Right cardiac atrium (tissue), 5 donors: ENCODE measurements around the gene FBXO42. TPM values are rescaled to one million over a fixed set of nuclear protein-coding genes. Genes with fewer than 3 reads are reported as not detected.

Experiments used
- ATAC-seq, 2 donors: fragments of 200-7000 bp; cut with Tn5 transposase; one replicate each; pipeline versions ENCODE4 v1.8.0 to v1.9.1; 2020; ENCODE audit warnings: moderate library complexity in 2 of 2, mild to moderate bottlenecking in 1 of 2
- DNase-seq, 3 donors: peaks; one replicate each; pipeline ENCODE4 v3.0.0-alpha.2; 2020
- H3K27ac ChIP-seq: one replicate; pipeline ENCODE4 v1.5.1; 2013; ENCODE audit warnings: mild to moderate bottlenecking, low read length, control low read depth, moderate library complexity
- H3K27me3 ChIP-seq: one replicate; pipeline ENCODE4 v1.6.1; 2013; ENCODE audit not compliant: control insufficient read depth, insufficient read depth
- H3K4me1 ChIP-seq: one replicate; pipeline ENCODE4 v1.6.1; 2013; ENCODE audit warnings: low read length; ENCODE audit not compliant: control insufficient read depth, insufficient read depth
- H3K4me3 ChIP-seq: one replicate; pipeline ENCODE4 v1.5.1; 2013; ENCODE audit warnings: low read length, control low read depth
- H3K9me3 ChIP-seq: one replicate; pipeline ENCODE4 v1.6.1; 2013; ENCODE audit warnings: low read length; ENCODE audit not compliant: control insufficient read depth
- WGBS: extraction: QIAGEN DNeasy Blood & Tissue Kit; methylation state at CpG from one replicate; pipeline ENCODE4 v1.1.7; 2013; 5-methylcytosine and 5-hydroxymethylcytosine counted together
- intact Hi-C, 4 donors: fragments of 100-400 bp; cut with DNase I; formaldehyde crosslinking; loops; one replicate each; pipeline versions ENCODE4 v1.11.0 to v1.14.0; 2022 to 2023
- polyA plus RNA-seq: library from polyadenylated mRNA; stranded (reverse); fragments of 200-250 nt; gene quantifications from one replicate; pipeline ENCODE4 v1.2.3, GENCODE V29; 2013
- total RNA-seq, 4 donors: library from RNA; stranded (reverse); fragmentation: NEBNext Ultra II Directional; extraction: Animal tissue kit (Norgen Biotek cat#: 25700); gene quantifications; one replicate each; pipeline ENCODE4 v1.2.1, GENCODE V29; 2021
- donor health status: healthy with polysubstance abuse.
- donor health status: DM: no; HTN: yes; CAD: no.
- donor health status: DM: no; HTN: no; CAD: no.
- donor health status: DM: no; HTN: yes; CAD: no; lungs with severe emphysema.
- donor health status: DM: yes; HTN: yes; CAD: no.

FBXO42 gene
- total and polyA plus RNA-seq, 5 donors = 15.7 to 18.1 (median 16.5) TPM

DNA sequence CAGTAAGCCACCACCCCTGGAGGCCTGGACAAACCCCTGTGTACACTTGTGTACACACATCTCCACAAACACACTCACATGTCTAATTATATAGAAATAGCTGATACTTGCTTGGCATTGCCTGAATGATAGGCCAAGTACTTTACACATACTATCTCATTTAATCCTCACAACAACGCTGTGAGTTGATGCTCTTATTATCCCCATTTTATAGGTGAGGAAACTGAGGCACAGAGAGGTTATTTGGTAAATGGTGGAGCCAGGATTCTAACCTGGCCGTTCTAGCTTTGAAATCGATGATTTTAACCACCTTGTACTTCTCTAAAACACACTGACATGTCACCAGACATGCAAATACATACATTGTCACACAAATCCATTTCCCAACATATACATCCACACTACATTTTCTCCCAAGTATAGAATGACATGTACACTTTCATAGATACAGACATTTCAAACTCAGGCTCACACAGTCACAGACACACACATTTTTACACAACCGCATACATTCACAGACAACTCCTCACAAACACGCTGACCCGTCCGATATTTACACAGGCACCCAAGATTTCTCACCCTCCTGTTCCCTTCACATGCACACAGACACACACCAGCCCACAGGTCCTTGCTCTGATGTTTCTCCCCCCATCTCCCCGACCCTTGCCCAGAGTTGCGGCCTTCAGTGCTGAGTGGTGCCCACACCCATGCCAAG lies 143.0 kb downstream of the FBXO42 start:
- WGBS = 83% methylated on average over 9 of the region's 9 CpGs
- DNase-seq (no peak), ATAC-seq (no peak)
- Histone ChIP-seq H3K4me1 (peaks cover 2% of the 10 kb centered on the region), H3K4me3 (no peak overlapping the region), H3K27me3 (no peaks in the 10 kb centered on the region), H3K9me3 (no peaks in the 10 kb centered on the region), H3K27ac (no peak overlapping the region)
- intact Hi-C loops = loop anchor here in 1 of 4 donors (5.0 kb wide), 1 partner anchor 153 kb away; no protein-coding TSS in a partner anchor

DNA sequence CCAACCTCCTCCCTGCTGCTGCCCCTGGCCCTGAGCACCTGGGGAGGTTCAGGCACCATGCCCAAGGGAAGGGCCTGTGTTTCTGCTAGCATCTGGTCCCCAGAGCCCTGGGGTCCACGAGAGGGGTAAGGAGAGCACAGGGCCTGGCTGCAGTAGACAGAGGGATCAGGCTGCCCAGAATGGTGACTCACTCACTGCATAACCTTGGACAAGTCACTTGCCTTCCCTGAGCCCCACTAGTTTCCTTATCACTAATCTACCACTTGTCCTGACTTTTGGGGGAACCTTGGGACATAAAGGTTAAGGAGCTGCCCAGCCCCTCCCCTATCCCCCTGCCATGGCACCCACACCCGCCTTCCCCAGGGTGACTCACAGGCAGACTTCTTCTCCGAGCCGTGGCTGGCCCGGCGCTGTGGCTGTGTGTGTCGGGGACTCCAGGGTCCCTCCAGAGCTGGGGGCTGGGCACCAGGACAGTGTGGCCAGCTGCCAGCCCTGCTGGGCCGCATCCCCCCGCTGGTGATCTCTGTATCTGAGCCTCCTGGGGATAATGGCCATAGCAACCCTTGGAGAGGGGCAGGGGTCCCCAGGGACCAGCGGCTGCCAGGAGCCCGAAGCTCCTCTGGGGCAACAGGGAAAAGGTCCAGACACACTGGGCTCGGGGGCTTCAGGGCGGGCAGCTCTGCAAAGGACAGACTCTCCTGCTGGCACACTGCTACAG lies 143.9 kb downstream of the FBXO42 start:
- peak in 2 of 3 donors; percentile 72 to 75 for DNase-seq
- Histone ChIP-seq H3K9me3 (no peaks in the 10 kb centered on the region), H3K27me3 (no peaks in the 10 kb centered on the region), H3K27ac (no peak overlapping the region), H3K4me1 (peaks cover 2% of the 10 kb centered on the region), H3K4me3 (no peak overlapping the region)
- 79% methylated on average over 13 of the region's 13 CpGs for WGBS
- intact Hi-C loops = loop anchor here in 1 of 4 donors (5.0 kb wide), 1 partner anchor 154 kb away; no protein-coding TSS in a partner anchor
- no peak for ATAC-seq

GRCh38 chr1:16207318-16208269 lies 144.7 kb downstream of the FBXO42 start:
- H3K4me3 ChIP-seq = peak overlapping the region; percentile 31
- no peaks in the 10 kb centered on the region for H3K9me3 ChIP-seq
- no peaks in the 10 kb centered on the region for H3K27me3 ChIP-seq
- H3K27ac ChIP-seq = peak overlapping the region; percentile 67
- intact Hi-C loops = loop anchor here in 1 of 4 donors (5.0 kb wide), 1 partner anchor 155 kb away; no protein-coding TSS in a partner anchor
- peaks cover 2% of the 10 kb centered on the region for H3K4me1 ChIP-seq
- DNase-seq = peak; percentile 57 to 72 (median 68)
- 52% methylated on average over 51 of the region's 51 CpGs for WGBS
- no peak for ATAC-seq

DNA sequence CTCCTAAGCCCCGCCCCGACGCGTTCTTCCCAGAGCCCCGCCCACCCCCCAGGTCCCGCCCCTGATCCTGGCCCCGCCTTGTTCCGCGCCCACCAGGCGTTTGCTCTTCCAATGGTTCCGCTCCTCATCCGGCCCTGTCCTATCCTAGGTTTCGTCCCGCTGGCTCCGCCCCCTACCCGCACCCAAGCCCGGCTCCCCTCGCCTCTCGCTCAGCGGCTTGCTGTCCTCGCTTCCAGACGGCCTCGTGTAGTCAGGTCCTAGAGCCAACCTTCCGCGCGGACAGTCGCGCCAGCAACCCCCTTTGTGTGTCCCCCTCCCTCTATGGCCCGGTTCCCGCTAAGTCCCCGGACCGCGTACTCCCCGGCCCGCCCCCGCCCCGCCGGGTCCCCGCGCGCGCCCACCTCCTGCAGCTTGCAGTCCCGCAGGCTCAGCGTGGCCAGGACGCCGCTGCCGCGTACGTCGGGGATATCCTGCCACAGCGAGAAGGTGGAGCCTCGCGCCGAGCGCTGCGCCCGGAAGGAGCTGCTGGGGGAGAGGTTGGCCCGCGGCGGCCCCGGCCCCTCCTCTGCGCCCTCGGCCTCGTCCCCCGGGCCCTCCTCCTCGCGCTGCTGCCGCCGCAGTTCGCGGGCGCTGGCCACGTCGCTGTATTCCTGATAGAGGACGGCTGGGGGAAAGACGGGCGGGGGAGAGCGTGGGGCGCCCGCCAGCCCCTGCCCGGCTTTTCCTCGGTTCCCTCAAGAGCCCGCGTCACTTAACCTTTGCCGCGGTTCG lies 145.5 kb downstream of the FBXO42 start:
- WGBS = under 1% methylated on average over 87 of the region's 87 CpGs
- Histone ChIP-seq H3K4me1 (peaks cover 2% of the 10 kb centered on the region), H3K27me3 (no peaks in the 10 kb centered on the region), H3K4me3 (peak overlapping the region; percentile 31), H3K9me3 (no peaks in the 10 kb centered on the region), H3K27ac (peak overlapping the region; percentile 67)
- ATAC-seq = peak; percentile 94 to 95
- intact Hi-C loops = loop anchor here in 1 of 4 donors (5.0 kb wide), 1 partner anchor 156 kb away; no protein-coding TSS in a partner anchor
- DNase-seq = peak; percentile 99

- intact Hi-C loops = loop anchor here in 1 of 4 donors (5.0 kb wide), 1 partner anchor 156 kb away; no protein-coding TSS in a partner anchor
- H3K27ac ChIP-seq = peak overlapping the region; percentile 59
- DNase-seq = peak in 1 of 3 donors; percentile 76
- H3K9me3 ChIP-seq = no peaks in the 10 kb centered on the region
- peak in 1 of 2 donors; percentile 0 for ATAC-seq
- peak overlapping the region; percentile 16 for H3K4me3 ChIP-seq
- H3K27me3 ChIP-seq = no peaks in the 10 kb centered on the region
- 35% methylated on average over 38 of the region's 38 CpGs for WGBS
- peaks cover 2% of the 10 kb centered on the region for H3K4me1 ChIP-seq
Measured at GRCh38 chr1:16205891-16206546, 146.3 kb downstream of the FBXO42 start.

DNA sequence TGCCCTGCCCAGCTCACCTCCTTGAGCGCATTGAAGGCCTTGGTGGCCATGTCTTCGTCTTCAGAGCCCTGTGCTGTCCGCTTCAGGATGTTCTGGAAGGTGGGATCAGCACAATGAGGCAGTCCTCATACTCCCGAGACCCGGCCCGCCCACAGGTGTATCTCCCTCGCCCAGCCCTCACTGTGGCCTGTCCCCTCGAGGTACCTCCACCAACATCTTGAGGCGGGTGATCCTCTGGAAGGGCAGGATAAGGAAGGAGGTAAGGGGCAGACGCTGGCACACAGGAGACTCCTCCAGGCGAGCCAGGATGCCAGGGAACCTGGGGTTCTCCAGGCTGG lies 147.0 kb downstream of the FBXO42 start:
- intact Hi-C loops = loop anchor here in 1 of 4 donors (5.0 kb wide), 1 partner anchor 157 kb away; no protein-coding TSS in a partner anchor
- Histone ChIP-seq H3K4me1 (peaks cover 2% of the 10 kb centered on the region), H3K27ac (no peak overlapping the region), H3K27me3 (no peaks in the 10 kb centered on the region), H3K4me3 (no peak overlapping the region), H3K9me3 (no peaks in the 10 kb centered on the region)
- DNase-seq (no peak), ATAC-seq (no peak)
- 95% methylated on average over 11 of the region's 11 CpGs for WGBS

GRCh38 chr1:16204634-16205333 lies 147.5 kb downstream of the FBXO42 start:
- intact Hi-C loops = loop anchor here in 1 of 4 donors (5.0 kb wide), 1 partner anchor 158 kb away; no protein-coding TSS in a partner anchor
- no peak overlapping the region for H3K27ac ChIP-seq
- DNase-seq (peak in 2 of 3 donors; percentile 70 to 77), ATAC-seq (no peak)
- peaks cover 2% of the 10 kb centered on the region for H3K4me1 ChIP-seq
- 83% methylated on average over 12 of the region's 12 CpGs for WGBS
- H3K9me3 ChIP-seq = no peaks in the 10 kb centered on the region
- H3K4me3 ChIP-seq = no peak overlapping the region
- no peaks in the 10 kb centered on the region for H3K27me3 ChIP-seq

DNA sequence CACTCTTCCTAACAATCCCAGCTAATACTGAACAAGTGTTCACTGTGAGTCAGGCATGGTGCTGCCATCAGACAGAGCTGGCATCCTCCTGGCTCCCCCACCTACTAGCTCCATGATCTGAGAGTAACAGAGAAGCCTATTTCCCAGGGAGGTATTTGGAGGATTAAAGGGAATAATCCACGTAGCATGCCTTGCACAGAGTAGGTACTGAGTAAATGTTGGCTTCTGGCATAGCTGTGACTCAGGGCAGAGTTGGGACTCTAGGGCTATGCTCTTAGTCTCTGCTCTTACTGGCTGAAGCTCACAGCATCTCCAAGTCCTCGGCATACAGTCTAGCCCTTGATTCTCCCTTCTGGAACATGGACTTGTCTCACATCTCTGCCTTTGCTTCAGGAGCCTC lies 148.1 kb downstream of the FBXO42 start:
- ATAC-seq (no peak), DNase-seq (no peak)
- no peaks in the 10 kb centered on the region for H3K9me3 ChIP-seq
- no peak overlapping the region for H3K27ac ChIP-seq
- WGBS = 91% methylated on average over 2 of the region's 2 CpGs
- no peaks in the 10 kb centered on the region for H3K27me3 ChIP-seq
- H3K4me3 ChIP-seq = no peak overlapping the region
- H3K4me1 ChIP-seq = peaks cover 2% of the 10 kb centered on the region
- intact Hi-C loops = no loop called here

DNA sequence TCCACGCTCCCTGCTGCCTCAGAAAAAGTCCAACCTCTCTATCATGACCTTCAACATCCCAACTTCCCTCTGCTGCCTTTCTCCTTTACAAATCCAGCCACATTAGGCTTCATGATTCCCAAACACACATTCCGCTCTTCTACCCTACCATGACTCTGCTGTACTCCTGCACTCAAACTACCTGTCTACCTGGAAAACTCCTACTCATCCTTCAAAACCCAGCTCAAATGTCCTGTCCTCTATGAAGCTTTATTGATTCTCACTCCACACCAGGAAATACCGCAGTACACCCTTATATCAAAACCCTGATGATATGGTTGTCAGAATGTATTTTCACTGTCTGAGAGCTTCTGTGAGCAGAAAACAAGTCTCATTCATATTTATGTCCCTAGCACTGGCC lies 148.7 kb downstream of the FBXO42 start:
- 51% methylated on average over 3 of the region's 3 CpGs for WGBS

More for the DNA sequence above, 148.7 kb downstream of the FBXO42 start:
- ATAC-seq (no peak), DNase-seq (no peak)
- H3K4me3 ChIP-seq = no peak overlapping the region
- intact Hi-C loops = no loop called here
- no peaks in the 10 kb centered on the region for H3K9me3 ChIP-seq
- H3K27me3 ChIP-seq = no peaks in the 10 kb centered on the region
- no peak overlapping the region for H3K27ac ChIP-seq
- H3K4me1 ChIP-seq = peaks cover 2% of the 10 kb centered on the region
